HCT116 (cell line): Measurements from ENCODE around the gene CCDC9. TPM values are rescaled to one million over a fixed set of nuclear protein-coding genes. Genes with fewer than 3 reads are reported as not detected.

Source experiments
- ATAC-seq: fragments of 200-7000 bp; cut with Tn5 transposase; 2 replicates; pipeline ENCODE4 v1.9.1; 2020; ENCODE audit warnings: mild to moderate bottlenecking, moderate library complexity
- BruUV-seq: library from RNA; stranded (reverse); fragments of 400-500 nt; replicated peaks from 2 replicates; lab custom pipeline; 2021; lab: Mats Ljungman, UMichigan
- CTCF ChIA-PET: fragments of 300-600 bp; sonication (Branson Sonifier 250); formaldehyde crosslinking; loops from one replicate; lab custom pipeline; 2021; ENCODE audit warnings: antibody characterized with exemption; lab: Charles Lee
- POLR2A ChIA-PET: fragments of 300-600, 350-600 bp; sonication (Branson Sonifier 250); formaldehyde crosslinking; loops from one replicate; lab custom pipeline; 2021; ENCODE audit warnings: antibody characterized with exemption; lab: Charles Lee
- RAD21 ChIA-PET, 2 experiments: fragments of 300-600 bp; sonication (Branson Sonifier 250); formaldehyde crosslinking; loops; one replicate each; lab custom pipeline; 2023; ENCODE audit warnings: low total read pairs in 2 of 2; ENCODE audit not compliant: uncharacterized antibody in 2 of 2, unreplicated experiment in 2 of 2, low non-redundant PET in 1 of 2; lab: Charles Lee
- DNase-seq: peaks from one replicate; pipeline ENCODE4 v3.0.0-alpha.2; 2010; ENCODE audit warnings: low read depth, low spot score
- H2AFZ ChIP-seq: fragments of 200-600 bp; shearing (Covaris generic), sonication (generic); 2 replicates; pipeline ENCODE4 v1.6.1; 2017; ENCODE audit warnings: low read depth, mixed run types, mixed read lengths, antibody characterized with exemption, low read length; ENCODE audit not compliant: poor library complexity, severe bottlenecking
- H3K27ac ChIP-seq: 2 replicates; pipeline ENCODE4 v1.5.1; 2012; ENCODE audit warnings: low read depth, low read length
- H3K27me3 ChIP-seq: fragments of 200-600 bp; sonication (generic); 2 replicates; pipeline ENCODE4 v1.6.1; 2016; ENCODE audit warnings: mixed run types, low read length, mixed read lengths; ENCODE audit not compliant: insufficient read depth
- H3K36me3 ChIP-seq, 2 experiments: fragments of 200-500 bp in 1 of 2; fragments of 200-600 bp in 1 of 2; sonication (Bioruptor generic) in 1 of 2; sonication (generic) in 1 of 2; 2 replicates each; pipeline versions ENCODE4 v1.5.1 to v1.6.1; 2014 to 2016; ENCODE audit warnings: low read length in 2 of 2, inconsistent platforms in 1 of 2, mixed read lengths in 1 of 2, mixed run types in 1 of 2; ENCODE audit not compliant: insufficient read depth in 2 of 2, control insufficient read depth in 1 of 2
- H3K4me1 ChIP-seq, 2 experiments: fragments of 200-600 bp in 1 of 2; sonication (generic) in 1 of 2; 2 replicates each; pipeline versions ENCODE4 v1.5.1 to v1.6.1; 2012 to 2017; ENCODE audit warnings: low read length in 2 of 2, inconsistent platforms in 1 of 2, mild to moderate bottlenecking in 1 of 2, mixed read lengths in 1 of 2, mixed run types in 1 of 2, moderate library complexity in 1 of 2; ENCODE audit not compliant: insufficient read depth in 2 of 2, control insufficient read depth in 1 of 2
- H3K4me2 ChIP-seq: fragments of 200-600 bp; sonication (generic); 2 replicates; pipeline ENCODE4 v1.6.1; 2017; ENCODE audit warnings: mixed run types, low read length, mixed read lengths
- H3K4me3 ChIP-seq, 2 experiments: fragments of 200-600 bp in 1 of 2; sonication (generic) in 1 of 2; replicated peaks in 1 of 2; 2 replicates each; pipeline ENCODE4 v1.5.1; 2011 to 2016; ENCODE audit warnings: low read length in 2 of 2, control low read depth in 1 of 2, low read depth in 1 of 2, mild to moderate bottlenecking in 1 of 2, mixed read lengths in 1 of 2, mixed run types in 1 of 2
- H3K79me2 ChIP-seq: fragments of 200-600 bp; sonication (generic); 2 replicates; pipeline ENCODE4 v1.6.1; 2017; ENCODE audit warnings: mild to moderate bottlenecking, mixed run types, low read length, moderate library complexity, mixed read lengths; ENCODE audit not compliant: insufficient read depth
- H3K9ac ChIP-seq: fragments of 200-600 bp; sonication (generic); 2 replicates; pipeline ENCODE4 v1.6.1; 2016; ENCODE audit warnings: low read length, mixed read lengths
- H3K9me2 ChIP-seq: fragments of 200-600 bp; sonication (generic), shearing (Covaris generic); 2 replicates; pipeline ENCODE4 v1.6.1; 2017; ENCODE audit warnings: mixed run types, mild to moderate bottlenecking, moderate library complexity; ENCODE audit not compliant: insufficient read depth
- H3K9me3 ChIP-seq, 2 experiments: fragments of 200-500 bp in 1 of 2; fragments of 200-600 bp in 1 of 2; sonication (Bioruptor generic) in 1 of 2; sonication (generic) in 1 of 2; 2 replicates each; pipeline ENCODE4 v1.6.1; 2014 to 2017; ENCODE audit warnings: low read length in 2 of 2, mixed read lengths in 2 of 2, inconsistent platforms in 1 of 2, low read depth in 1 of 2, mild to moderate bottlenecking in 1 of 2, mixed run types in 1 of 2, moderate library complexity in 1 of 2; ENCODE audit not compliant: control insufficient read depth in 1 of 2, insufficient read depth in 1 of 2
- H4K20me1 ChIP-seq: fragments of 200-600 bp; sonication (generic), shearing (Covaris generic); 2 replicates; pipeline ENCODE4 v1.6.1; 2017; ENCODE audit warnings: mixed run types, mild to moderate bottlenecking, moderate library complexity; ENCODE audit not compliant: insufficient read depth
- CBX3 ChIP-seq: IDR thresholded peaks from 2 replicates; pipeline ENCODE4 v1.6.1; 2012; ENCODE audit warnings: low read depth
- CEBPB ChIP-seq: IDR thresholded peaks from 2 replicates; pipeline ENCODE4 v1.6.1; 2012; ENCODE audit warnings: low read depth
- EGR1 ChIP-seq: IDR thresholded peaks from 2 replicates; pipeline ENCODE4 v1.6.1; 2012; ENCODE audit warnings: low read depth
- ELF1 ChIP-seq: IDR thresholded peaks from 2 replicates; pipeline ENCODE4 v1.6.1; 2012; ENCODE audit warnings: low read depth, borderline replicate concordance
- EZH2 ChIP-seq: fragments of 200-600 bp; sonication (generic); IDR thresholded peaks from 2 replicates; pipeline ENCODE4 v1.6.1; 2017; ENCODE audit warnings: antibody characterized with exemption, mixed run types
- EZH2phosphoT487 ChIP-seq: fragments of 200-600 bp; IDR thresholded peaks from 2 replicates; pipeline ENCODE4 v1.6.1; 2018; ENCODE audit warnings: antibody characterized with exemption, borderline replicate concordance
- FOSL1 ChIP-seq: IDR thresholded peaks from 2 replicates; pipeline ENCODE4 v1.6.1; 2012; ENCODE audit warnings: low read depth
- JUND ChIP-seq: IDR thresholded peaks from 2 replicates; pipeline ENCODE4 v1.6.1; 2012
- POLR2A ChIP-seq: IDR thresholded peaks from 2 replicates; pipeline ENCODE4 v1.7.0; 2011; ENCODE audit warnings: borderline replicate concordance; ENCODE audit not compliant: insufficient read depth, insufficient read length; ENCODE audit errors: extremely low read depth
- POLR2AphosphoS5 ChIP-seq: IDR thresholded peaks from 2 replicates; pipeline ENCODE4 v1.6.1; 2011; ENCODE audit warnings: mild to moderate bottlenecking, low read depth, low read length, moderate library complexity
- RAD21 ChIP-seq: IDR thresholded peaks from 2 replicates; pipeline ENCODE4 v1.6.1; 2012; ENCODE audit warnings: low read depth, mild to moderate bottlenecking
- REST ChIP-seq: IDR thresholded peaks from 2 replicates; pipeline ENCODE4 v1.6.1; 2012; ENCODE audit warnings: low read depth
- SIN3A ChIP-seq: IDR thresholded peaks from 2 replicates; pipeline ENCODE4 v1.6.1; 2012; ENCODE audit warnings: low read depth
- SP1 ChIP-seq: IDR thresholded peaks from 2 replicates; pipeline ENCODE4 v1.6.1; 2012; ENCODE audit warnings: low read depth
- SRF ChIP-seq: IDR thresholded peaks from 2 replicates; pipeline ENCODE4 v1.6.1; 2012; ENCODE audit warnings: low read depth
- YY1 ChIP-seq: IDR thresholded peaks from 2 replicates; pipeline ENCODE4 v1.6.1; 2011; ENCODE audit warnings: low read length, low read depth, moderate library complexity, mild to moderate bottlenecking; ENCODE audit not compliant: insufficient replicate concordance; ENCODE audit errors: extremely low read depth
- ZBTB33 ChIP-seq: IDR thresholded peaks from 2 replicates; pipeline ENCODE4 v1.6.1; 2011; ENCODE audit warnings: mild to moderate bottlenecking, low read length, moderate library complexity; ENCODE audit not compliant: insufficient replicate concordance; ENCODE audit errors: extremely low read depth
- ZFX ChIP-seq: fragments of 450-650 bp; IDR thresholded peaks from 2 replicates; pipeline ENCODE4 v1.6.1; 2017
- ZNF274 ChIP-seq: fragments of 200-500 bp; sonication (Bioruptor generic); IDR thresholded peaks from 2 replicates; pipeline ENCODE4 v1.6.1; 2014; ENCODE audit warnings: mild to moderate bottlenecking, low read depth, low read length, inconsistent platforms
- intact Hi-C: fragments of 100-400 bp; cut with micrococcal nuclease; formaldehyde crosslinking; loops from 2 replicates; pipeline ENCODE4 v1.10.0; 2022
- total RNA-seq: library from RNA; stranded (reverse); gene quantifications from one replicate; pipeline ENCODE4 v1.2.1, GENCODE V29; 2021; ENCODE audit not compliant: unreplicated experiment
- TF ChIP-seq, protein P1 (sequence below), 3 experiments: fragments of 200-600 bp in 1 of 3; sonication (generic) in 1 of 3; IDR thresholded peaks in 2 of 3; conservative IDR thresholded peaks in 1 of 3; 2 replicates each; pipeline ENCODE4 v1.5.1; 2012 to 2017; ENCODE audit warnings: low read depth in 2 of 3, low read length in 2 of 3, antibody characterized with exemption in 1 of 3, borderline replicate concordance in 1 of 3, control low read depth in 1 of 3, mild to moderate bottlenecking in 1 of 3, mixed read lengths in 1 of 3, mixed run types in 1 of 3, moderate library complexity in 1 of 3; ENCODE audit not compliant: insufficient read depth in 1 of 3

Gene CCDC9
- total RNA-seq, 1 experiment from 2014 or later = 40.6 TPM

DNA sequence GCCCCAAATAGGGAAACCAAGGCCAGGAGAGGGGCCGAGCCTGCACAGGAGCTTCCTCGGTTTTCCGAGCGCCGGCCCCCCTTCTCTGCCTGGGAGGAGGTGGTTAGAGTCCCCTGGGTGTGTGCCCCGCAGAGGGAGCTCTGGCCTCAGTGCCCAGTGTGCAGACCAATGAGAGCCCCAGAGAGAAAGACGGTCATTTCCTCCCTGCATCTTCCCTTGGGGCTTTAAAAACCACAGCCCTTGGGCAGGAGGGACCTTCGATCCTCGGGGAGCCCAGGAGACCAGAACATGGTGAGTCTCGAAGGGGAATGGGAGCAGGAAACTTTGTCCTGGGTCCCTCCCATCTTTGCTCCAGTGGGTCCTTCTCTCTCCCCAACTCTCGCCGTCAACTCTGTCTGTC, 53.3 kb downstream of the CCDC9 start, which contains the start of gene C5AR1 (continued):
- TF ChIP-seq YY1 (no peak), CBX3 (no peak), ZFX (no peak)
- TF ChIP-seq, protein P1, sequence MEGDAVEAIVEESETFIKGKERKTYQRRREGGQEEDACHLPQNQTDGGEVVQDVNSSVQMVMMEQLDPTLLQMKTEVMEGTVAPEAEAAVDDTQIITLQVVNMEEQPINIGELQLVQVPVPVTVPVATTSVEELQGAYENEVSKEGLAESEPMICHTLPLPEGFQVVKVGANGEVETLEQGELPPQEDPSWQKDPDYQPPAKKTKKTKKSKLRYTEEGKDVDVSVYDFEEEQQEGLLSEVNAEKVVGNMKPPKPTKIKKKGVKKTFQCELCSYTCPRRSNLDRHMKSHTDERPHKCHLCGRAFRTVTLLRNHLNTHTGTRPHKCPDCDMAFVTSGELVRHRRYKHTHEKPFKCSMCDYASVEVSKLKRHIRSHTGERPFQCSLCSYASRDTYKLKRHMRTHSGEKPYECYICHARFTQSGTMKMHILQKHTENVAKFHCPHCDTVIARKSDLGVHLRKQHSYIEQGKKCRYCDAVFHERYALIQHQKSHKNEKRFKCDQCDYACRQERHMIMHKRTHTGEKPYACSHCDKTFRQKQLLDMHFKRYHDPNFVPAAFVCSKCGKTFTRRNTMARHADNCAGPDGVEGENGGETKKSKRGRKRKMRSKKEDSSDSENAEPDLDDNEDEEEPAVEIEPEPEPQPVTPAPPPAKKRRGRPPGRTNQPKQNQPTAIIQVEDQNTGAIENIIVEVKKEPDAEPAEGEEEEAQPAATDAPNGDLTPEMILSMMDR (IDR thresholded peaks at IDR 0.05 in 2 of 3, conservative IDR thresholded peaks at IDR 0.05 in 1 of 3; ENCODE audit: borderline replicate concordance in 1 of 3, insufficient read depth in 1 of 3, low read depth in 2 of 3, low read length in 2 of 3) = no peak

- Histone ChIP-seq H3K9me3 (no peaks in the 10 kb centered on the region), H3K79me2 (no peaks in the 10 kb centered on the region), H3K36me3 (no peaks in the 10 kb centered on the region), H3K4me3 (no peak overlapping the region), H4K20me1 (no peaks in the 10 kb centered on the region), H3K9ac (no peak overlapping the region), H3K27ac (no peak overlapping the region), H3K4me1 (peaks cover 18 to 43% of the 10 kb centered on the region in 2 experiments), H3K4me2 (no peak overlapping the region), H3K9me2 (no peaks in the 10 kb centered on the region), H3K27me3 (no peaks in the 10 kb centered on the region), H2AFZ (no peak overlapping the region)
- ATAC-seq = no peak
- TF ChIP-seq YY1 = no peak
- no peak for TF ChIP-seq EZH2phosphoT487
- no peak for TF ChIP-seq CEBPB
- no peak for TF ChIP-seq EGR1
- TF ChIP-seq POLR2A = no peak
- TF ChIP-seq EZH2 = no peak
- TF ChIP-seq ZBTB33 = no peak
- TF ChIP-seq SP1 = no peak
- TF ChIP-seq RAD21 = no peak
- TF ChIP-seq ELF1 = no peak
- TF ChIP-seq SIN3A = no peak
- no peak for TF ChIP-seq JUND
- TF ChIP-seq FOSL1 = no peak
- TF ChIP-seq REST = no peak
- TF ChIP-seq CBX3 = no peak
- TF ChIP-seq ZNF274 = no peak
- TF ChIP-seq SRF = no peak
- TF ChIP-seq POLR2AphosphoS5 = no peak
- POLR2A ChIA-PET = no interaction called here
- CTCF ChIA-PET = no interaction called here
- RAD21 ChIA-PET = no interaction called here
- no TSS peak for BruUV-seq
- DNase-seq = no peak
- intact Hi-C loops = no loop called here
These were observed 54.0 kb downstream of the CCDC9 start for GRCh38 chr19:47310323-47310722.
